ENCODE results near the gene CEMP1.

The CEMP1 gene

DNA sequence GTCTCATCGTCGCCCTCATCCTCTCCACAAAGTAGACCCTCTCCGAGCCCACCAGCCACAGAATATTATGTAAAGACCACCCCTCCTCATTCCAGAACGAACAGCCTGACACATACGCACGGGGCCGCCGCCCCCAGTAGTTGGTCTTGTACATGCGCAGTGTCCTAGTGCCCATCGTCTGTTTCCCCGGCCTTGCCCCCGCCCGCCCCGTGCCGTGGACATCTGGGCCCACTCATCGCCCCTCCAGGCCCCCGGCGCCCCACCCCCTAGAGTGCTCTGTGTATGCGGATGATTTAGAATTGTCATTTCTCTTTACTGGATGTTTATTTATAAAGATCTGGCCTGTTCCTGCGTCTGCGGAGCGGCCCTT is 11.5 kb downstream of the CEMP1 start:
- TF ChIP-seq POLR2AphosphoS5 (IDR thresholded peaks at IDR 0.05; ENCODE audit: low read depth, low read length): no peak

DNA sequence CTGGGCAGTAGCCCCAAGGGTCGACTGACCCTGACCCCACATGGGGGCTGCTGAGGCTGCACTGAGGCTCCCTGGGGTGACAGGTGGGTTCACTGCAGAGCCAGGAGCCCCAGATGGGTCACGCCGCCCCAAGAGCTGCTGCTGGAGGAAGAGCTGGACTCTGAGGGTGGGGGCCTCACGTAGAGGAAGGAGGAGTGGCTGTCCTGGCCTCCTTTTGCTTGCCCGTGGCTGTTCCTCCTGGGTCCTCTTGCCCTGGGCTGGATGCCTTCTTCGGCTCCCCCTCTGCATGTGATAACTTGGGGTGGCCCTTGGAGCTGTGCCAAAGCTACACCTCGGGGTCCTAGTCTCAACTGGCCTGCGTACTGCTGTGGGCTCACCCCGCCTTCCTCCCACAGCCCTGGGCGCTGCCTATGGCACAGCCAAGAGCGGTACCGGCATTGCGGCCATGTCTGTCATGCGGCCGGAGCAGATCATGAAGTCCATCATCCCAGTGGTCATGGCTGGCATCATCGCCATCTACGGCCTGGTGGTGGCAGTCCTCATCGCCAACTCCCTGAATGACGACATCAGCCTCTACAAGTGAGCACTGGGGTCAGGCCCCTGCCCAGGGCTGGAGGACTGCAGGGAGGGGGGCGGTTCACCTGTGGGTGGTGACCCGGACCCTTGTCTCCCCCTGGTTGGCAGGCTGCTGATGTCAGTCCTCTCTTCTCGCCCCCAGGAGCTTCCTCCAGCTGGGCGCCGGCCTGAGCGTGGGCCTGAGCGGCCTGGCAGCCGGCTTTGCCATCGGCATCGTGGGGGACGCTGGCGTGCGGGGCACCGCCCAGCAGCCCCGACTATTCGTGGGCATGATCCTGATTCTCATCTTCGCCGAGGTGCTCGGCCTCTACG is 12.1 kb downstream of the CEMP1 start:
- TF ChIP-seq FOXP2 (optimal IDR thresholded peaks at IDR 0.05; ENCODE audit: borderline replicate concordance, extremely low read depth, extremely low read length, insufficient read depth): no peak

- TF ChIP-seq REST (IDR thresholded peaks at IDR 0.05; ENCODE audit: insufficient read depth in 1 of 2, low read depth in 2 of 2, low read length in 2 of 2) (no peak), TAF1 (IDR thresholded peaks at IDR 0.05; ENCODE audit: borderline replicate concordance, insufficient read depth, low read length) (no peak), FOXP2 (optimal IDR thresholded peaks at IDR 0.05; ENCODE audit: borderline replicate concordance, extremely low read depth, extremely low read length, insufficient read depth) (no peak), POLR2AphosphoS5 (IDR thresholded peaks at IDR 0.05; ENCODE audit: low read depth, low read length) (no peak), SIN3A (IDR thresholded peaks at IDR 0.05; ENCODE audit: borderline replicate concordance, insufficient read depth, low read length) (no peak)
These were observed 13.1 kb downstream of the CEMP1 start for GRCh38 chr16:2517954-2518605.

GRCh38 chr16:2516391-2517240 is 14.6 kb downstream of the CEMP1 start:
- TF ChIP-seq TAF1 (IDR thresholded peaks at IDR 0.05; ENCODE audit: borderline replicate concordance, insufficient read depth, low read length): no peak
- TF ChIP-seq SIN3A (IDR thresholded peaks at IDR 0.05; ENCODE audit: borderline replicate concordance, insufficient read depth, low read length): no peak
- TF ChIP-seq FOXP2 (optimal IDR thresholded peaks at IDR 0.05; ENCODE audit: borderline replicate concordance, extremely low read depth, extremely low read length, insufficient read depth): no peak
- TF ChIP-seq REST (IDR thresholded peaks at IDR 0.05; ENCODE audit: insufficient read depth in 1 of 2, low read depth in 2 of 2, low read length in 2 of 2): no peak
- no peak for TF ChIP-seq POLR2AphosphoS5 (IDR thresholded peaks at IDR 0.05; ENCODE audit: low read depth, low read length)

GRCh38 chr16:2515180-2515851 is 15.9 kb downstream of the CEMP1 start:
- TF ChIP-seq REST (IDR thresholded peaks at IDR 0.05; ENCODE audit: insufficient read depth in 1 of 2, low read depth in 2 of 2, low read length in 2 of 2) (no peak), POLR2AphosphoS5 (IDR thresholded peaks at IDR 0.05; ENCODE audit: low read depth, low read length) (no peak), FOXP2 (optimal IDR thresholded peaks at IDR 0.05; ENCODE audit: borderline replicate concordance, extremely low read depth, extremely low read length, insufficient read depth) (no peak), SIN3A (IDR thresholded peaks at IDR 0.05; ENCODE audit: borderline replicate concordance, insufficient read depth, low read length) (no peak), TAF1 (IDR thresholded peaks at IDR 0.05; ENCODE audit: borderline replicate concordance, insufficient read depth, low read length) (no peak)
